GF-D8 (cell line): Measurements from ENCODE around the gene HSPB9.
A peak's percentile ranks its signal among the peaks of the same experiment; 100 is the strongest.
"Not testable (repeated sequence)": the region's sequence is repeated elsewhere in the genome, so short reads cannot be mapped to it uniquely, and the experiment has no call there.

Experiments used
- DNase-seq: peaks from one replicate; lab custom pipeline; 2025; lab: John Stamatoyannopoulos, UW

The HSPB9 gene

DNA sequence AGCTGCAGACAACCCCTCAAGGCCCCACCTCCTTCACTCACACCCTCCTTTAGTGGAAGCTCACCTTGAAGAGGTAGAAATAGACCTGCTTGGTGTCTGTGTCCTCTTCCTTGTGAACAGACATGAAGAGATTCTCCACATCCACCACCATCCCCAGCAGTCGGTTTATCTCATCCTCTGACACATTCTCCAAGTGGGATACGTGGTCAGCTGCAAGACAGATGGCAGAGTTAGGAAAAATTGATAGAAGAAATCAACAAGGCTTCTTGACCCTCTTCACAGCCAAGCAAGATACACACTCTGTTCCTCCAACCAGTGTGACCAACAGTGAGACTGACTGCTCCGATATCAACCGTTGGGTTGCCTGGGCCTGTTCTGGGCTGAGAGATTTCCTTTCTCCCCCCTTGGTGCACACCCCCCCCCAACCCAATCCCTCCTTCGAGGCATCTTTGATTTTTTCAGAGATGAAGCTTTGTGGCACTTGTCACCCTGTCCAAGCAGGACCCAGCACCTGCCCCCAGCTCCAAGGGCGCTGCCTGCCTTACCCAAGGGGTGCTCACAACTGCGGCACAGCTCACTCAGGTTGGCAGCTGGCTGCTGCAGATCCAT is 2.3 kb upstream of the HSPB9 start:
- DNase-seq: no peak

DNA sequence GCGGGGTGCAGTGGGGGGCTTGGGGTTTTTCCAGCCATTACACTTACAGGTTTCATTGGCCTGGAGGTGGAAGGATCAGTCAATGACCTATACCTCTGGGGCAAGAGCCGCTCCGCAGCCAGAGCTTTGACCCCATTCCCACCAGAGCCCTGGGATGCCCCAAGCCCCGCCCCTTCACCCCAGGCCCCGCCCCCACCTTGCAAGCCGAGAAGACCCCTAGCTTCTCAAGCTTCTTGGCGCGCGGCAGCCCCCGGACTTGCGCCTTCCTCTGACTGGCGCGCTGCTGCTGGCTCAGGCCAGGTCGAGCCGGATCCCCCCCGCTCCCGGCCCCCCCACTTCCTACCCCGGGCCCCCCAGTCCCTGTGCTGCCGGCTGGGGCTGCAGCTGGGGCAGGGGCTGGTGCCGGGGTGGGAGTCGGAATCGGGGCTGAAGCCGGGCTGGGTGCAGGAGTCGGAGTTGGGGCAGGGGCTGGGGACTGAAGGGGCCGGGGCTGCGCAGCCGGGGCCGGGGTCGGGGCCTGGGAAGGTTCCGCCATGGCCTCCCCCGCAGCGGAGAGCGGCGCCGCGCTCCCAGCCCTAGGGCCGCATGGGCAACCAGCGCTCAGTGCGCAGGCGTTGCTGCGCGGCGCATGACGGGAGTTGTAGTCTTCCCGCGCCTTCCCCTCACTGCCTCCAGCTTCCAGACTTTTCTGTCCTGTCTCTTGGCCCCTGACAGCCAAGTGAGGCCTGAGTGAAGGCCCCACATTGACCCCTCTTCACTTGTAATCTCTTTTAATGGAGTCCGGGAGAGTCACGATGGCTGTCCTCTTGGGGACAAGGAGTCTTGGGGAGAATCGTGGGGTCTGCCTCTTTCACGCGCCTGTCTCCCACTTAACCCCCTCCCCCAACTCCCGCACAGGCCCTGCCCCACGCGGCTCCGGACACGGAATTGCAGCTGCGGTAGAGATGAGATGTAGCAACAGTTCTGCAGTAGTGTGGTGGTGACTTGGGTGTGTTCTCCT is 1.5 kb upstream of the HSPB9 start, which contains the start of gene KAT2A:
KAT2A (minus strand) TSS at position 598 of the 1,000 bp plus-strand sequence; CDS start at position 535, 63 bp downstream.
- peak; percentile 52 for DNase-seq

DNA sequence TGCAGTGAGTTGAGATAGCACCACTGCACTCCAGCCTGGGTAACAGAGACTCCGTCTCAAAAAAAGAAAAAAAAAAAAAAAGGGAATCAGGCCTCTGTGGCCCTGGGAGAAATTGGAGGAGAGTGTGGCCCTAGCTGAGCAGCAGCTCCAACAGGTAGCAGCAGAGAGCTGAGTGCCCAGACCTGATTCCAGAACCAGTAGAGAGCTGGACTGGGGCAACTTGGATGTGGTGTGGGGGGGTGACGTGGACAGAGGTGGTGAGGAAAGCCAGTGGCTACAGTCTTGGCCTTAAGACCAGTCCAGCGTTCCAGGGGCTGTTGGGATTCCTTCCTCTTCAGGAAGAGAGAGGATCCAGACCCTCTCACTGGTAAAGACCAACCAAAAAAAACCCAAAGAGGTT is 1.7 kb downstream of the HSPB9 start:
- no peak for DNase-seq

DNA sequence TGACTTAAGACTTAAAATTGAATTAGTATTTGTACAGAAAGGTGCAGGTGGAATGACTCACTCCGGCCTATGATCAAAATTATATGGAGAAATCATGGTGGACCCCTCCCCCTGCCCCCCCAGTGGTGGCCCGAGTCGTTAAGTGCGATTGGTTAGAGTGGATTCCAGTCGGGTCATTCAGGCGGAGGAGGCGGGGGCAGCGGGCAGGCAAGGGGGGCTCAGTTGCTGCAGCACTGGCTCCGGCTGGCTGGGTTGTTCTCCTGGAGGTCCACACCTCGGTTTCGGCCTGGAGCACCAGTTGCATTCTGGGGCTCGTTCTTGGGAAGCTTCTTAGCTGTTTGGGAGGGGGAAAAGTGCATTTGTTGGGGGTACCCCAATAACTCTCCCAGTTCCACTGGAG is 3.0 kb downstream of the HSPB9 start:
- no peak for DNase-seq

DNA sequence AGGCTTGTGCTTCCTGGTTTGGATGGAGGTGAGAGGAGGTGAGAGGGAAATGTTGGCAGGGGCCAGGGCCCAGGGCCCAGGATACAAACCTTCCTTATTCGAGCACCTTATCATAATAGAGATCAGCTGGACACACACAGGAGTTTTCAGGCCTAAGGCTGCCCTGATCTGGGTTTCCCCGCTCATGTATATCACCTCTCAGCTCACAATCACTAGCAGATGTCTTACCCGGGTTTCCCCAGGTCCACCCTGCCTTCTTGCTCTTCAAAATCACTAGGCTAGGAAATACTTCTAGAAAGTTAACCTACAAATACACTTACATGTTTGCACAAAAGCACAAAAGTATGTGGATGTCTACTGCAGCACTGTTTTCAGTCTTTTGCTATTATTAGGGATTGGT is 4.2 kb downstream of the HSPB9 start:
- no peak for DNase-seq

DNA sequence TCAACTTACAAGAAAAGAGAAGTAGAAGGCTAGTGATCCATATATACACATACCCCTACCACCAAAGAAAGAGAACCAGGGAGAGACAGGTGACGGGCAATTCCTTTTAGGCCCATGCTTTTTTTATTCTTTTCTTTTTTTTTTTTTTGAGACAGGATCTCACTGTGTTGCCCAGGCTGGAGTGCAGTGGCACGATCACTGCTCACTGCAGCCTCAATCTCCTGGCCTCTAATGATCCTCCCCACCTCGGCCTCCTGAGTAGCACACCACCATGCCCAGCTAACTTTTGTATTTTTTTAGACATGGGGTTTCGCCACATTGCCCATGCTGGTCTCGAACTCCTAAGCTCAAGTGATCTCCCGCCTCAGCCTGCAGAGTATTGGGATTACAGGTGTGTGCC is 4.8 kb downstream of the HSPB9 start:
- no peak for DNase-seq

DNA sequence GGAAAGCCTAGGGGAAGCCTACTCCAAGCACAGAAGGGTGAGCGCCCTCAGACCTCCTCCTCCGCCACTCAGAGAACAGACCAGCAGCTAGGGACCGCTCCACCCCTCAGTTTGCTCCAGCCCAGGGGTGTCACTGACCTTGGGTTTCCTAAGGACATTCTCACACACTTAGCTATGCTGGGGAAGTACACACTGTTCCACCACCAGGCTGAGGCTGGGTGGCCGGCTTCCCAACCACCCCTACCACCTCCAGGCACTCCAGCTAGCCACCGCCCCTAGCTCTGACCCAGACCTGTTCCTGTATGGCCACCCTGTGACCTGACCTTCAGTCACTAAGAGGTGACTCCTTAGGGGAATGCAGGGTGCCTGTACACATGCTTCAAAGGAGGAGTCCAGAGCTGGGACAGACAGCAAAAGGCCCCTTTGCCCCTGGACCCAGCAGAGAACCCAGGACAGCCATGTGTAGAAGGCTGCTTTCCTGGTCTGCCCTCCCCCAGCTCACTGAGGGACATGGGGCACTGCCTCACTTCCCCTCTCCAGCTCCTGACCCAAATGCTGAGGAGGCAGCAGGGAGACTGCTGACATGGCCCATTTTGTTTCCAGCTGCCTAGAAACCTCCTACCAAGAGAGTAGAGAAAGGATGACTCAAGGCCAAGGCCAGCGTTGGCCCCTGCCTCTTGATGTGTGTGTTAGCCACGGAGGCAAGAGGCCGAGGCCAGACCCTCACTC is 6.7 kb downstream of the HSPB9 start:
- no peak for DNase-seq

DNA sequence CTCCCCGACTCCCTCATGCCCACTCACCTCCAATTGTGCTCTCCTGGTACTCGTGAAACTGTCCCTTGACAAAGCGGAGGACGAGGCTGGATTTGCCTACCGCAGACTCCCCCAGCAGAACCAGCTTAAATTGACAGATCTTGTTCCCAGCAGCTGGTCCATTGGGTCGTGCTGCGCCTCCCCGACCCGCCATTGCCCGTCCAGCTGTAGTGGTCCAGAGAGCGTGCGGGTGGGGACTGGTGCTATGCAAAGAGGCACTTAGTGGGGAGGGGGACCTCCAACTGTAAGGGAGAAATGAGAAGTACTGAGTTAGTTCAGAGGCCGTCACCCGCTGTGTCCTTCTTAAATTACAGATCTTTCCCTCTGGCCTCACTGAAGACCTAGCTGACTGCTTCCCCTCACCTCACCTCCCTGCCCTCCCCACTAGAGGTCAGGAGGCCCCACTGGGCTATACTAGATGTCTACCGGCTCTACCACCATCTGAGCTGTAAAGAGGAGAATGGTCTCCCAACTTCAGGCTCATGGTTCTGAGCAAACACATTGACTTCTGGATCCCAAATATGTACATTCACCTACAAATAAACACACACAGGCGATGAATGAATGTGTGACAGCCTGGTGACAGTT is 7.8 kb downstream of the HSPB9 start:
- DNase-seq: no peak

DNA sequence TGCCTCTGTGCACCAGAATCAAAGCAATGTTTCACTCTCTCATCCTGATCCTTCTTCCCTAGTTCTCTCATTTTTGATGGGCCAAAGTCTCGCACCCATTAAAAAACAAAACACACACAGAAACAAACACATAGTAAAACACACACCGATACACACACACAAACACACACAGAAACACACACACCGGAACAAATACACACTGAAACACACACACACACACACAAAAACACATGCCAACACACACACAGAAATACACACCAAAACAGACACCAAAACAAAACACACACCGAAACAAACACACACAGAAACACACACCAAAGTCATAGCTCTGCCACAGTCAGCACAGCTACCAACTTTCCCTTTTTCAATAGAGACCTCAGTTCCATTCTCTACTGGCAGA is 8.6 kb downstream of the HSPB9 start:
- DNase-seq: no peak

DNA sequence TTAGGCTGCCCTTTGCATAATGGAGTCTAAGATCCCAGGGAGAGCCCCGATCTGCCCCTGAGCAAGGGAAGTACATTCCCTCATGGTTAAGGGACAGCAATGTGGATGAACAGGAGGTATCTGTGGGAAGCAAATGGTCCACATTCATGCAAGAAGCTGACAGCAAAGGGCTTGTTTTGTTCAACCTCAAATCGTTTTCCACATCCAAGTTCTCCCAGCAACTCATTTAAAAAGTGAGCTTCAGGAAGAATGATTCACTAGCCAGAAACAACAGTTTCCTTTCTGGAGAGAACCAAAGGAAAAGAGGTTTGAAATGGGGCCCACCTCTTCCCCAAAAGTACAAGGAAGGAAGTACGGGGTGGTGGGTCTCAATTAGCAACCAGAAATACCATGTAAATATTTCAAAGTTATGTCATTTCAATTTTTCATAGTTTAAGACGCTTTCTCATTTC is 9.4 kb downstream of the HSPB9 start:
- peak; percentile 7 for DNase-seq

DNA sequence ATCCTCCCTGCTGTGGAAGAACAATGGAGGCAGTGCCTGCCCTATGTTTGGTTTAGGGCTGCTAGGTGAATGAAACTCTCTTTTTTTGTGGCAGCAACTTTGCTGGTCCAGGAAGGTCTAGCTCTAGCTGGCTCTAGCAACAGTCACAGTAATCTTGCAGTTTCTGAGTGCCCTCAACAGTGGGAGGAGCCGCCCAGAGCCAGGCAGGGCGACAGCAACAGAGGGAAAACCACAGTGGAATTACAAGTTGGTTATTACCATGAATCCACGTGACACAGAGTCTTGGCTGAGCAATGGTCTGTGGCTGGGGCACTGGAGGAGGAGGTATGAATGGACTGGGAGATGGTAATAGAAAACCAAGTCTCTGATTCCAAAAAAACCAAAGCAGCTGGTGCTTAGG is 10.3 kb downstream of the HSPB9 start:
- DNase-seq: peak; percentile 61

DNA sequence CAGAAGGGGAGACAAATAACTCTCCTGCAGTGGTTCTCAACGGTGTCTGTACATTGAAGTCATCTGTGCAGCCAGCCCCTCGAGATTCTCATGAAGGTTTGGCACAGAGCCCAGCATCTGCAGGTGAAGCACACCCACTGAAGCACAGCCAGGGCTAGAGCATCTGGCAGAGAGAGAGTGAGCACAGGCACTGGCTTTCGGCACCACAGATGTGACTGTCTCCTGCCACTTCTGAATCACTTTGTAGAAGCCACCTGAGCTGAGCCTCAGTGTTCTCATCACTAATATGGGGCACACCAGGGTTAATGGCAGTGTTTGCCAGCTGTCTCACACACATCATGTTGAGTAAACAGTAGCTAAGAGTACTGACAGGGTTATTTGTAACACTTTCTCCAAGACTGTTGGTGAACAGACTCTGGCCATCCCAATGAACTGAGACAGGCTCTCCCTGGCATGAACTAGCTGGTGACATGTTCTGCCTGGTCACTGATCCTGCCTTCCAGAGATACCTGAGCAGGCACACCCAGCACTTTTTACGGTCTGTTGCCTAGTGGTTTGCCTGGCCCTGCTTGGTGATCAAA is 10.9 kb downstream of the HSPB9 start:
- no peak for DNase-seq

DNA sequence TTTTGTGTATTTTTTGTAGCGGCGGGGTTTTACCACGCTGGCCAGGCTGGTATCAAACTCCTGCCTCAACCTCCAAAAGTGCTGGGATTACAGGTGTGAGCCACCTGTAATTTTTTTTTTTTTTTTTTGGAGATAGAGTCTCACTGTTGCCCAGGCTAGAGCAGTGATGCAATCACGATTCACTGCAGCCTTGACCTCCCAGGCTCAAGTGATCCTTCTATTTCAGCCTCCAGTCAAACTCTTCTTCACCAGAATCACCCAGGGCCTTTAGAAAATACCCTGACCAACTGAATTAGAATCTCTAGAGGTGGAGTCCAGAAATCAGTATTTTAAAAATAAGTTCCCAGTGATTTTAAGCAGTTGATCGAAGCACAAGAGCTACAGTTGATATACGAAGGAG is 12.5 kb downstream of the HSPB9 start:
- no peak for DNase-seq

DNA sequence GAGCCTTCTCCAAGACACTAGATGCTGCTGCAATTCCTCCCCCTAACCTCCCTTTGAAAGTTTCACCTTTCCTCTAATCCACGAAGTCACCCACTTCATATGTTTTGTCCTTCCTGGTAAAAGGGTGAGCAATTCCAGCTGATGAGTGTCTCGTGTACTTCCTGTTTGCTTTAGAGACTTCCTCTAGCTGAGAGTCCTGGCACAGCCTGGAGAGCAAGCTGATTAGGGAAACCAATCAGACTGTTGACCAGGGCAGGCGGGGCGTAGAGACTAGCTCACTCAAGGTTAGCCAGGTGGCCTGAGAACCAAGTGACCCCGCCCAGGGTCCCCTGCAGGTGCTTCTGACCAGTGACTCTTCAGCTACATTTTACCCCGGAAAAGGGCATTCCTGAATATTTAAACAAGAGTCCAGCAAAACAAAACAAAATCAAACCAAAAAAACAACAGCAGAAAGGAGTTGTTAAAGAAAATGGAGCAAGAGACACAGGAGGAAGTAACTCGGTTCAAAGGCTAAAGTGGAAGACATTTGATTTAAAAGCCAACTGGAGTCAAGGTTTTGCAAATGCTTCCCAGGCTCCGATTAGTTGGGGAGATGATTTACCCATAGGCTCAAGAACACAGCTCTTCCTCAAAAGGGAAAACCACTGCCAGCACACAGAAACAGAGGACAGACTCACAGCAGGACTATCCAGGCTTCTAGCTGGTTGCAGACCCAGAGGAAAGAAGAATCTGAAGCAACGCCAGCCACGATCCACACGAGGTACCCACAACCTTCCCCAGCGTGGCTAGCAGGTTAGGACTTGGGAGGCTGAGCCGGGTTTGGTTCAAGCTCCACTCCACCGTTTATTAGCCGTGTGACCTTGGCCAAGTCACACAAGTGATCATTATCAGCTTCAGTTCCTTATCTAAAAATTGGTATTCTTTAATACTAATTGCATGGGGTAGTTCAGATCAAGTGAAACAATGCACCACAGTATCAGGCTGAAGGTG is 13.4 kb downstream of the HSPB9 start:
- peak; percentile 29 for DNase-seq

DNA sequence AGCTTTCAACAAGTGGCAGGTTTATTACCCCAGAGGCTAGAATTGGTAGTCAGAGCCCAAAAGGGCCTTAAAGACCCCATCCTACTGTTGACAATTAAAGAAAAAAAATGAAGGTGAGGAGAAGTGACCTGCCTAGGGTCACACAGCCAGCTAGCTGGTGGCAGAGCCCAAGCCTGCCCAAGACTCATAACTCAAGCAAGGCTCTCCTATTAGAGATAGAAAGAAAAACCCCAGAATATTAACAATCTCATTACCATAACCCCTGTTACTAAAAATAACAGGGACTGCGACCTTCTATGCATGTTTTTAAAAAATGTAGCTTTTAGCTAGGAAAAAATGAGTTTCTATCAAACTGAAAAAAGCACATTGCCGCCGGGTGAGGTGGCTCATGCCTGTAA is 14.0 kb downstream of the HSPB9 start:
- no peak for DNase-seq

DNA sequence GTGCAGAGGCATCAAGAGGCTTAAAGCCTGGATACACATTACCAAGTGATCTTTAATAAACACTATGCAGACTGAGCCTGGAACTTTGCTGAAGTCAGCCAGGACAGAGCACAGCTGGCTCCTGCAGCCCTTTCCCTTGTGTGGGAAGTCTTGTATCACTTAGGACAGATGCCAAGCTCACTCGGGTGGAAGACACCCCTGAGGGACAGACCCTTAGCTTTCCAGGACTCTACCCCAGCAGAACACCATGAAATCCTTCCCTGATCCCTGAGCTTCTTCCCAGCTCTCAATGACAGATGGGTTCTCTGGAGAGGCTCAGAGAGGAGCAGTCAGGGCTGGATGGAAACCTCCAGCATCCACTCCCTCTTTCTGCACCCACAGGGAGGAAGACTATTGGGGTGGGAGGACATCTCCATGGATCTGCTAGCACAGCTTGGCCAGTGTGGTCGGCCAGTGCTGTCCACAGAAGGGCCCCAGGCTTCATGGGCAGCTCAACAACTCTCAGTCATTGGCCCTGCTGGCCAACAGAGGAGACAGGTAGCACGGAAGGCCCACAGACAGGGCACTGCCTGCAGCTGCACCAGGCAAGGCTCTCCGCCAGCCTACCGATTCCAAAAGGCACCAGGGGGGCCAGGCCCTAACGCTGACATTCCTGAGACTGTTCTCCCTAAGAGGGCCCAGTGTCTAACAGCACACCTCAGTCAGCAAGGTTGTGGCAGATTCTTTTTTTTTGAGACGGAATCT is 16.3 kb downstream of the HSPB9 start:
- no peak for DNase-seq

DNA sequence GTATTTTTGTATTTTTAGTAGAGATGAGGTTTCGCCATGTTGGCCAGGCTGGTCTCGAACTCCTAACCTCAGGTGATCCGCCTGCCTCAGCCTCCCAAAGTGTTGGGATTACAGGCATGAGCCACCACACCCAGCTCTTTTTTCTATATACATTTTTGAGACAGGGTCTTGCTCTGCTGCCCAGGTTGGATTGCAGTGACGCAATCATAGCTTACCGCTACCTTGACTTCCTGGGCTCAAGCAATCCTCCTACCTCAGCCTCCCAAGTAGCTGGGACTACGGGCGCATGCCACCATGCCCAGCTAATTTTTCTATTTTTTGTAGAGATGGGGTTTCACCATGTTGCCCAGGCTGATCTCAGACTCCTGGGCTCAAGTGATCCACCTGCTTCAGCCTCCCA is 18.1 kb downstream of the HSPB9 start:
- not testable (repeated sequence) for DNase-seq

DNA sequence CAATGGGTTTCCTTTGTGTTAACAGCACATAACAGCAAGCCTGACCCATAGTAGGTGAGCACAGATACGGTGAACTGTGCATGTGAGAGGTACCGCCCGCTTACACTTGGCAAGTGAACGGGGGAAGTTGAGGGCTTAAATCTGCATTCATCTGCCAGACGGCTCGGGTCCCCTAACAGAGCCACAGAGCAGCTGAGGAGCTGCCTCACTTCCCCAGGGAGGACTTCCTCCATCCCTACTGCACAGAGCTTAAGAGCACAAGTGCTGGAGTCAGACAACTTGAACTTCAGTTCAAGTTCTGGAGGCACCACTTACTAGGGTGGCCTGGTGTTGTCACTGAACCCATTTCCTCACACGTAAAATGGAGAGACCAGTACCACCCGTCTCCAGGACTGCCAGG is 18.8 kb downstream of the HSPB9 start:
- no peak for DNase-seq

DNA sequence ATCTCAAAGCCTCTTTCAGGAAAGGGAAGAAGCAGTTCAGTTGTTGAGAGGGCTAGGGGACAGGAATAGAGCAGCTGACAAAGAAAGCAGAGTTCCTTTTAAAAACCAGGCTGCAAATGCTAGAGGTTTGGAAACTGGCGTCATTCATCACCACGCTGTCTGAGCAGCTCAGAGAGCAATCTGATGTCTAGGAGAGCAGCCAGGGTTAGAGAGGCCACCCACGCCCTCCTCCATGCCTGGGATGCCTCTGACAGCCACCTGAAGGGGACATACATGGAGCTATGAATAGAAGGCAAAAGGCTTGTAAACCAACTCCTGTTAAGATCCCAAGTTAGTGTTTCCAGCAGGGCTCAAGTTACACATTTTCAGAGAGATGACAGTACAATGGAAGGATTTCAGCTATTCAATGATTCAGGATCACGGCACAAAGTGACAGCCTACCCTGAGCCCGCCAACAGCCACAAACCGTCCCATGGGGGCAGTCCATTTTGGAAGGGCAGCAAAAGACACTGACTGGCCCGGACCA is 19.8 kb downstream of the HSPB9 start:
- DNase-seq: no peak
